HCT116 (cell line): ENCODE results near the gene PLOD2. TPM values are rescaled to one million over a fixed set of nuclear protein-coding genes. Genes with fewer than 3 reads are reported as not detected.

Experiments used
- ATAC-seq: fragments of 200-7000 bp; cut with Tn5 transposase; 2 replicates; pipeline ENCODE4 v1.9.1; 2020; ENCODE audit warnings: mild to moderate bottlenecking, moderate library complexity
- BruUV-seq: library from RNA; stranded (reverse); fragments of 400-500 nt; replicated peaks from 2 replicates; lab custom pipeline; 2021; lab: Mats Ljungman, UMichigan
- CTCF ChIA-PET: fragments of 300-600 bp; sonication (Branson Sonifier 250); formaldehyde crosslinking; loops from one replicate; lab custom pipeline; 2021; ENCODE audit warnings: antibody characterized with exemption; lab: Charles Lee
- POLR2A ChIA-PET: fragments of 300-600, 350-600 bp; sonication (Branson Sonifier 250); formaldehyde crosslinking; loops from one replicate; lab custom pipeline; 2021; ENCODE audit warnings: antibody characterized with exemption; lab: Charles Lee
- RAD21 ChIA-PET, 2 experiments: fragments of 300-600 bp; sonication (Branson Sonifier 250); formaldehyde crosslinking; loops; one replicate each; lab custom pipeline; 2023; ENCODE audit warnings: low total read pairs in 2 of 2; ENCODE audit not compliant: uncharacterized antibody in 2 of 2, unreplicated experiment in 2 of 2, low non-redundant PET in 1 of 2; lab: Charles Lee
- DNase-seq: peaks from one replicate; pipeline ENCODE4 v3.0.0-alpha.2; 2010; ENCODE audit warnings: low read depth, low spot score
- H2AFZ ChIP-seq: fragments of 200-600 bp; shearing (Covaris generic), sonication (generic); 2 replicates; pipeline ENCODE4 v1.6.1; 2017; ENCODE audit warnings: low read depth, mixed run types, mixed read lengths, antibody characterized with exemption, low read length; ENCODE audit not compliant: poor library complexity, severe bottlenecking
- H3K27ac ChIP-seq: 2 replicates; pipeline ENCODE4 v1.5.1; 2012; ENCODE audit warnings: low read depth, low read length
- H3K27me3 ChIP-seq: fragments of 200-600 bp; sonication (generic); 2 replicates; pipeline ENCODE4 v1.6.1; 2016; ENCODE audit warnings: mixed run types, low read length, mixed read lengths; ENCODE audit not compliant: insufficient read depth
- H3K36me3 ChIP-seq, 2 experiments: fragments of 200-500 bp in 1 of 2; fragments of 200-600 bp in 1 of 2; sonication (Bioruptor generic) in 1 of 2; sonication (generic) in 1 of 2; 2 replicates each; pipeline versions ENCODE4 v1.5.1 to v1.6.1; 2014 to 2016; ENCODE audit warnings: low read length in 2 of 2, inconsistent platforms in 1 of 2, mixed read lengths in 1 of 2, mixed run types in 1 of 2; ENCODE audit not compliant: insufficient read depth in 2 of 2, control insufficient read depth in 1 of 2
- H3K4me1 ChIP-seq, 2 experiments: fragments of 200-600 bp in 1 of 2; sonication (generic) in 1 of 2; 2 replicates each; pipeline versions ENCODE4 v1.5.1 to v1.6.1; 2012 to 2017; ENCODE audit warnings: low read length in 2 of 2, inconsistent platforms in 1 of 2, mild to moderate bottlenecking in 1 of 2, mixed read lengths in 1 of 2, mixed run types in 1 of 2, moderate library complexity in 1 of 2; ENCODE audit not compliant: insufficient read depth in 2 of 2, control insufficient read depth in 1 of 2
- H3K4me2 ChIP-seq: fragments of 200-600 bp; sonication (generic); 2 replicates; pipeline ENCODE4 v1.6.1; 2017; ENCODE audit warnings: mixed run types, low read length, mixed read lengths
- H3K4me3 ChIP-seq, 2 experiments: fragments of 200-600 bp in 1 of 2; sonication (generic) in 1 of 2; replicated peaks in 1 of 2; 2 replicates each; pipeline ENCODE4 v1.5.1; 2011 to 2016; ENCODE audit warnings: low read length in 2 of 2, control low read depth in 1 of 2, low read depth in 1 of 2, mild to moderate bottlenecking in 1 of 2, mixed read lengths in 1 of 2, mixed run types in 1 of 2
- H3K79me2 ChIP-seq: fragments of 200-600 bp; sonication (generic); 2 replicates; pipeline ENCODE4 v1.6.1; 2017; ENCODE audit warnings: mild to moderate bottlenecking, mixed run types, low read length, moderate library complexity, mixed read lengths; ENCODE audit not compliant: insufficient read depth
- H3K9ac ChIP-seq: fragments of 200-600 bp; sonication (generic); 2 replicates; pipeline ENCODE4 v1.6.1; 2016; ENCODE audit warnings: low read length, mixed read lengths
- H3K9me2 ChIP-seq: fragments of 200-600 bp; sonication (generic), shearing (Covaris generic); 2 replicates; pipeline ENCODE4 v1.6.1; 2017; ENCODE audit warnings: mixed run types, mild to moderate bottlenecking, moderate library complexity; ENCODE audit not compliant: insufficient read depth
- H3K9me3 ChIP-seq, 2 experiments: fragments of 200-500 bp in 1 of 2; fragments of 200-600 bp in 1 of 2; sonication (Bioruptor generic) in 1 of 2; sonication (generic) in 1 of 2; 2 replicates each; pipeline ENCODE4 v1.6.1; 2014 to 2017; ENCODE audit warnings: low read length in 2 of 2, mixed read lengths in 2 of 2, inconsistent platforms in 1 of 2, low read depth in 1 of 2, mild to moderate bottlenecking in 1 of 2, mixed run types in 1 of 2, moderate library complexity in 1 of 2; ENCODE audit not compliant: control insufficient read depth in 1 of 2, insufficient read depth in 1 of 2
- H4K20me1 ChIP-seq: fragments of 200-600 bp; sonication (generic), shearing (Covaris generic); 2 replicates; pipeline ENCODE4 v1.6.1; 2017; ENCODE audit warnings: mixed run types, mild to moderate bottlenecking, moderate library complexity; ENCODE audit not compliant: insufficient read depth
- CBX3 ChIP-seq: IDR thresholded peaks from 2 replicates; pipeline ENCODE4 v1.6.1; 2012; ENCODE audit warnings: low read depth
- CEBPB ChIP-seq: IDR thresholded peaks from 2 replicates; pipeline ENCODE4 v1.6.1; 2012; ENCODE audit warnings: low read depth
- EGR1 ChIP-seq: IDR thresholded peaks from 2 replicates; pipeline ENCODE4 v1.6.1; 2012; ENCODE audit warnings: low read depth
- ELF1 ChIP-seq: IDR thresholded peaks from 2 replicates; pipeline ENCODE4 v1.6.1; 2012; ENCODE audit warnings: low read depth, borderline replicate concordance
- EZH2 ChIP-seq: fragments of 200-600 bp; sonication (generic); IDR thresholded peaks from 2 replicates; pipeline ENCODE4 v1.6.1; 2017; ENCODE audit warnings: antibody characterized with exemption, mixed run types
- EZH2phosphoT487 ChIP-seq: fragments of 200-600 bp; IDR thresholded peaks from 2 replicates; pipeline ENCODE4 v1.6.1; 2018; ENCODE audit warnings: antibody characterized with exemption, borderline replicate concordance
- FOSL1 ChIP-seq: IDR thresholded peaks from 2 replicates; pipeline ENCODE4 v1.6.1; 2012; ENCODE audit warnings: low read depth
- JUND ChIP-seq: IDR thresholded peaks from 2 replicates; pipeline ENCODE4 v1.6.1; 2012
- POLR2A ChIP-seq: IDR thresholded peaks from 2 replicates; pipeline ENCODE4 v1.7.0; 2011; ENCODE audit warnings: borderline replicate concordance; ENCODE audit not compliant: insufficient read depth, insufficient read length; ENCODE audit errors: extremely low read depth
- SIN3A ChIP-seq: IDR thresholded peaks from 2 replicates; pipeline ENCODE4 v1.6.1; 2012; ENCODE audit warnings: low read depth
- SP1 ChIP-seq: IDR thresholded peaks from 2 replicates; pipeline ENCODE4 v1.6.1; 2012; ENCODE audit warnings: low read depth
- SRF ChIP-seq: IDR thresholded peaks from 2 replicates; pipeline ENCODE4 v1.6.1; 2012; ENCODE audit warnings: low read depth
- YY1 ChIP-seq: IDR thresholded peaks from 2 replicates; pipeline ENCODE4 v1.6.1; 2011; ENCODE audit warnings: low read length, low read depth, moderate library complexity, mild to moderate bottlenecking; ENCODE audit not compliant: insufficient replicate concordance; ENCODE audit errors: extremely low read depth
- ZFX ChIP-seq: fragments of 450-650 bp; IDR thresholded peaks from 2 replicates; pipeline ENCODE4 v1.6.1; 2017
- intact Hi-C: fragments of 100-400 bp; cut with micrococcal nuclease; formaldehyde crosslinking; loops from 2 replicates; pipeline ENCODE4 v1.10.0; 2022
- total RNA-seq: library from RNA; stranded (reverse); gene quantifications from one replicate; pipeline ENCODE4 v1.2.1, GENCODE V29; 2021; ENCODE audit not compliant: unreplicated experiment
- TF ChIP-seq, protein P1 (sequence below): IDR thresholded peaks from 2 replicates; pipeline ENCODE4 v1.6.1; 2012
- TF ChIP-seq, protein P2 (sequence below): IDR thresholded peaks from 2 replicates; pipeline ENCODE4 v1.6.1; 2012
- TF ChIP-seq, protein P3 (sequence below): IDR thresholded peaks from 2 replicates; pipeline ENCODE4 v1.6.1; 2011; ENCODE audit warnings: mild to moderate bottlenecking, low read length, moderate library complexity; ENCODE audit not compliant: insufficient replicate concordance; ENCODE audit errors: extremely low read depth
- TF ChIP-seq, protein P4 (sequence below): IDR thresholded peaks from 2 replicates; pipeline ENCODE4 v1.6.1; 2012; ENCODE audit warnings: low read depth
- TF ChIP-seq, protein P5 (sequence below), 3 experiments: fragments of 200-600 bp in 1 of 3; sonication (generic) in 1 of 3; IDR thresholded peaks in 2 of 3; conservative IDR thresholded peaks in 1 of 3; 2 replicates each; pipeline ENCODE4 v1.5.1; 2012 to 2017; ENCODE audit warnings: low read depth in 2 of 3, low read length in 2 of 3, antibody characterized with exemption in 1 of 3, borderline replicate concordance in 1 of 3, control low read depth in 1 of 3, mild to moderate bottlenecking in 1 of 3, mixed read lengths in 1 of 3, mixed run types in 1 of 3, moderate library complexity in 1 of 3; ENCODE audit not compliant: insufficient read depth in 1 of 3

The PLOD2 gene
- total RNA-seq, 1 experiment from 2014 or later = 25.8 TPM

DNA sequence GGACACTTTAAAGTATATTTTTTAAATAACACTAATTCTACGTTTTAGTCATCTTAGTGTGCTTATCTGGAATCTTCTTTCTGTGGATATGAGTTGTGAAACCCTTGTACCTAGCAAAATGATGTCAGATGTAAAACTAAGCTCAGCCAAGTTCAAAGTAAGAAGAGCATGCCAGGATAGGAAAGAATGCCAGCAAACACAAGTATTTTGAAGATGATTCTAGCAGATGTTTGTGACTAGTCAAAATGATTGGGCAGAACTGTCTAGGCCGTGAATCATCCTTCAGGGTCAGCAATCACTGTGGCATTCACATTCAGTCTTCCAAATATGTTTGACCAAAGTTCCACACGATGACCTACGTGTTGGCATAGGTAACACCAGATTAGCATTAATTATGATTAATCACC lies 5.4 kb upstream of the PLOD2 start:
- Histone ChIP-seq H3K36me3 (no peaks in the 10 kb centered on the region), H4K20me1 (no peaks in the 10 kb centered on the region), H3K9me2 (no peaks in the 10 kb centered on the region), H3K4me1 (peaks cover 4 to 6% of the 10 kb centered on the region in 2 experiments; a peak in 3 of 4 replicates), H3K9me3 (no peaks in the 10 kb centered on the region), H2AFZ (no peak overlapping the region), H3K4me3 (no peak overlapping the region), H3K9ac (no peak overlapping the region), H3K27ac (no peak overlapping the region), H3K27me3 (no peaks in the 10 kb centered on the region), H3K79me2 (no peaks in the 10 kb centered on the region), H3K4me2 (no peak overlapping the region)
- TF ChIP-seq, protein P1, sequence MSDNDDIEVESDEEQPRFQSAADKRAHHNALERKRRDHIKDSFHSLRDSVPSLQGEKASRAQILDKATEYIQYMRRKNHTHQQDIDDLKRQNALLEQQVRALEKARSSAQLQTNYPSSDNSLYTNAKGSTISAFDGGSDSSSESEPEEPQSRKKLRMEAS = no peak
- TF ChIP-seq ELF1 = no peak
- TF ChIP-seq, protein P2, sequence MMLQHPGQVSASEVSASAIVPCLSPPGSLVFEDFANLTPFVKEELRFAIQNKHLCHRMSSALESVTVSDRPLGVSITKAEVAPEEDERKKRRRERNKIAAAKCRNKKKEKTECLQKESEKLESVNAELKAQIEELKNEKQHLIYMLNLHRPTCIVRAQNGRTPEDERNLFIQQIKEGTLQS = no peak
- no peak for TF ChIP-seq JUND
- TF ChIP-seq EGR1 = no peak
- TF ChIP-seq FOSL1 = no peak
- TF ChIP-seq, protein P3, sequence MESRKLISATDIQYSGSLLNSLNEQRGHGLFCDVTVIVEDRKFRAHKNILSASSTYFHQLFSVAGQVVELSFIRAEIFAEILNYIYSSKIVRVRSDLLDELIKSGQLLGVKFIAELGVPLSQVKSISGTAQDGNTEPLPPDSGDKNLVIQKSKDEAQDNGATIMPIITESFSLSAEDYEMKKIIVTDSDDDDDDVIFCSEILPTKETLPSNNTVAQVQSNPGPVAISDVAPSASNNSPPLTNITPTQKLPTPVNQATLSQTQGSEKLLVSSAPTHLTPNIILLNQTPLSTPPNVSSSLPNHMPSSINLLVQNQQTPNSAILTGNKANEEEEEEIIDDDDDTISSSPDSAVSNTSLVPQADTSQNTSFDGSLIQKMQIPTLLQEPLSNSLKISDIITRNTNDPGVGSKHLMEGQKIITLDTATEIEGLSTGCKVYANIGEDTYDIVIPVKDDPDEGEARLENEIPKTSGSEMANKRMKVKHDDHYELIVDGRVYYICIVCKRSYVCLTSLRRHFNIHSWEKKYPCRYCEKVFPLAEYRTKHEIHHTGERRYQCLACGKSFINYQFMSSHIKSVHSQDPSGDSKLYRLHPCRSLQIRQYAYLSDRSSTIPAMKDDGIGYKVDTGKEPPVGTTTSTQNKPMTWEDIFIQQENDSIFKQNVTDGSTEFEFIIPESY = no peak
- TF ChIP-seq, protein P4, sequence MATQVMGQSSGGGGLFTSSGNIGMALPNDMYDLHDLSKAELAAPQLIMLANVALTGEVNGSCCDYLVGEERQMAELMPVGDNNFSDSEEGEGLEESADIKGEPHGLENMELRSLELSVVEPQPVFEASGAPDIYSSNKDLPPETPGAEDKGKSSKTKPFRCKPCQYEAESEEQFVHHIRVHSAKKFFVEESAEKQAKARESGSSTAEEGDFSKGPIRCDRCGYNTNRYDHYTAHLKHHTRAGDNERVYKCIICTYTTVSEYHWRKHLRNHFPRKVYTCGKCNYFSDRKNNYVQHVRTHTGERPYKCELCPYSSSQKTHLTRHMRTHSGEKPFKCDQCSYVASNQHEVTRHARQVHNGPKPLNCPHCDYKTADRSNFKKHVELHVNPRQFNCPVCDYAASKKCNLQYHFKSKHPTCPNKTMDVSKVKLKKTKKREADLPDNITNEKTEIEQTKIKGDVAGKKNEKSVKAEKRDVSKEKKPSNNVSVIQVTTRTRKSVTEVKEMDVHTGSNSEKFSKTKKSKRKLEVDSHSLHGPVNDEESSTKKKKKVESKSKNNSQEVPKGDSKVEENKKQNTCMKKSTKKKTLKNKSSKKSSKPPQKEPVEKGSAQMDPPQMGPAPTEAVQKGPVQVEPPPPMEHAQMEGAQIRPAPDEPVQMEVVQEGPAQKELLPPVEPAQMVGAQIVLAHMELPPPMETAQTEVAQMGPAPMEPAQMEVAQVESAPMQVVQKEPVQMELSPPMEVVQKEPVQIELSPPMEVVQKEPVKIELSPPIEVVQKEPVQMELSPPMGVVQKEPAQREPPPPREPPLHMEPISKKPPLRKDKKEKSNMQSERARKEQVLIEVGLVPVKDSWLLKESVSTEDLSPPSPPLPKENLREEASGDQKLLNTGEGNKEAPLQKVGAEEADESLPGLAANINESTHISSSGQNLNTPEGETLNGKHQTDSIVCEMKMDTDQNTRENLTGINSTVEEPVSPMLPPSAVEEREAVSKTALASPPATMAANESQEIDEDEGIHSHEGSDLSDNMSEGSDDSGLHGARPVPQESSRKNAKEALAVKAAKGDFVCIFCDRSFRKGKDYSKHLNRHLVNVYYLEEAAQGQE = no peak
- TF ChIP-seq, protein P5, sequence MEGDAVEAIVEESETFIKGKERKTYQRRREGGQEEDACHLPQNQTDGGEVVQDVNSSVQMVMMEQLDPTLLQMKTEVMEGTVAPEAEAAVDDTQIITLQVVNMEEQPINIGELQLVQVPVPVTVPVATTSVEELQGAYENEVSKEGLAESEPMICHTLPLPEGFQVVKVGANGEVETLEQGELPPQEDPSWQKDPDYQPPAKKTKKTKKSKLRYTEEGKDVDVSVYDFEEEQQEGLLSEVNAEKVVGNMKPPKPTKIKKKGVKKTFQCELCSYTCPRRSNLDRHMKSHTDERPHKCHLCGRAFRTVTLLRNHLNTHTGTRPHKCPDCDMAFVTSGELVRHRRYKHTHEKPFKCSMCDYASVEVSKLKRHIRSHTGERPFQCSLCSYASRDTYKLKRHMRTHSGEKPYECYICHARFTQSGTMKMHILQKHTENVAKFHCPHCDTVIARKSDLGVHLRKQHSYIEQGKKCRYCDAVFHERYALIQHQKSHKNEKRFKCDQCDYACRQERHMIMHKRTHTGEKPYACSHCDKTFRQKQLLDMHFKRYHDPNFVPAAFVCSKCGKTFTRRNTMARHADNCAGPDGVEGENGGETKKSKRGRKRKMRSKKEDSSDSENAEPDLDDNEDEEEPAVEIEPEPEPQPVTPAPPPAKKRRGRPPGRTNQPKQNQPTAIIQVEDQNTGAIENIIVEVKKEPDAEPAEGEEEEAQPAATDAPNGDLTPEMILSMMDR (IDR thresholded peaks at IDR 0.05 in 2 of 3, conservative IDR thresholded peaks at IDR 0.05 in 1 of 3; ENCODE audit: borderline replicate concordance in 1 of 3, insufficient read depth in 1 of 3, low read depth in 2 of 3, low read length in 2 of 3) = no peak
- no peak for TF ChIP-seq SIN3A
- TF ChIP-seq SRF = no peak
- TF ChIP-seq EZH2 = no peak
- TF ChIP-seq ZFX = no peak
- TF ChIP-seq CBX3 = no peak
- no peak for TF ChIP-seq EZH2phosphoT487
- no peak for TF ChIP-seq CEBPB
- no peak for TF ChIP-seq SP1
- no peak for TF ChIP-seq POLR2A
- no peak for TF ChIP-seq YY1
- intact Hi-C loops = no loop called here
- BruUV-seq = no TSS peak
- ATAC-seq (no peak), DNase-seq (no peak)
- POLR2A ChIA-PET = no interaction called here
- CTCF ChIA-PET = interaction anchor here (2.0 kb wide), 1 partner anchor 21 kb away, joined by 5 read pairs; no protein-coding TSS in a partner anchor
- RAD21 ChIA-PET = no interaction called here
